T-helper 17 cell (primary cell): ENCODE measurements around the gene CNIH4. TPM values are rescaled to one million over a fixed set of nuclear protein-coding genes. Genes with fewer than 3 reads are reported as not detected.
A peak's percentile ranks its signal among the peaks of the same experiment; 100 is the strongest.

ENCODE experiments used
- ATAC-seq: fragments of 150-1000 bp; cut with Tn5 transposase; 2 replicates; pipeline ENCODE4 v1.10.0; 2021; ENCODE audit warnings: mild to moderate bottlenecking, moderate library complexity
- DNase-seq, 3 donors: peaks; one replicate each; pipeline versions ENCODE4 v3.0.0 to v3.0.0-alpha.2; 2020 to 2021
- H3K9me3 ChIP-seq: one replicate; pipeline ENCODE4 v1.7.0; 2013; ENCODE audit warnings: low read length, mild to moderate bottlenecking; ENCODE audit not compliant: control insufficient read depth, poor library complexity, severe bottlenecking
- H3K27ac Mint-ChIP-seq: one replicate; pipeline ENCODE4 v1.8.0; 2022; ENCODE audit warnings: mild to moderate bottlenecking, moderate library complexity, mixed read lengths
- H3K27me3 Mint-ChIP-seq: one replicate; pipeline ENCODE4 v1.8.0; 2022; ENCODE audit warnings: mixed read lengths
- H3K36me3 Mint-ChIP-seq: one replicate; pipeline ENCODE4 v1.8.0; 2022; ENCODE audit warnings: low read depth, mixed read lengths
- H3K4me1 Mint-ChIP-seq: one replicate; pipeline ENCODE4 v1.8.0; 2022; ENCODE audit warnings: mild to moderate bottlenecking, mixed read lengths
- H3K4me3 Mint-ChIP-seq: one replicate; pipeline ENCODE4 v1.8.0; 2022; ENCODE audit warnings: mild to moderate bottlenecking, moderate library complexity, mixed read lengths
- total RNA-seq, 4 donors: library from RNA in 2 of 4; stranded (reverse) in 2 of 4; gene quantifications; one replicate each; pipeline ENCODE4 v1.2.3 and lab custom pipeline; 2022 to 2026

Gene CNIH4
- total RNA-seq, 2 donors from 2014 or later, result 19.1 to 24.1 TPM

- DNase-seq (no peak), ATAC-seq (no peak)
- peak overlapping the region; percentile 95 for H3K27ac Mint-ChIP-seq
- H3K36me3 Mint-ChIP-seq, result peaks cover 8% of the 10 kb centered on the region
- H3K4me3 Mint-ChIP-seq, result peak overlapping the region; percentile 95
- H3K27me3 Mint-ChIP-seq, result no peaks in the 10 kb centered on the region
- peaks cover 43% of the 10 kb centered on the region for H3K4me1 Mint-ChIP-seq
- no peaks in the 10 kb centered on the region for H3K9me3 ChIP-seq
These were observed 1.6 kb downstream of the CNIH4 start for GRCh38 chr1:224358237-224358636.

- Mint-ChIP-seq H3K4me1 (peaks cover 47% of the 10 kb centered on the region), H3K27ac (no peak overlapping the region), H3K27me3 (no peaks in the 10 kb centered on the region), H3K36me3 (peaks cover 8% of the 10 kb centered on the region), H3K4me3 (peak overlapping the region; percentile 95)
- no peak for DNase-seq
- no peaks in the 10 kb centered on the region for H3K9me3 ChIP-seq
- no peak for ATAC-seq
These were observed 2.5 kb downstream of the CNIH4 start for GRCh38 chr1:224359207-224359606.

GRCh38 chr1:224368409-224368808 lies 11.7 kb downstream of the CNIH4 start:
- DNase-seq (no peak), ATAC-seq (no peak)
- H3K4me3 Mint-ChIP-seq, result no peak overlapping the region
- H3K4me1 Mint-ChIP-seq, result peaks cover 16% of the 10 kb centered on the region
- H3K27me3 Mint-ChIP-seq, result no peaks in the 10 kb centered on the region
- peaks cover 8% of the 10 kb centered on the region for H3K36me3 Mint-ChIP-seq
- no peaks in the 10 kb centered on the region for H3K9me3 ChIP-seq
- no peak overlapping the region for H3K27ac Mint-ChIP-seq

GRCh38 chr1:224373008-224373590 lies 16.4 kb downstream of the CNIH4 start:
- Mint-ChIP-seq H3K4me1 (peaks cover 33% of the 10 kb centered on the region), H3K27ac (peak overlapping the region; percentile 78), H3K4me3 (no peak overlapping the region), H3K36me3 (peaks cover 6% of the 10 kb centered on the region), H3K27me3 (no peaks in the 10 kb centered on the region)
- DNase-seq (no peak), ATAC-seq (no peak)
- H3K9me3 ChIP-seq, result no peaks in the 10 kb centered on the region

GRCh38 chr1:224375059-224375458 lies 18.4 kb downstream of the CNIH4 start:
- H3K9me3 ChIP-seq, result no peaks in the 10 kb centered on the region
- H3K4me1 Mint-ChIP-seq, result peaks cover 41% of the 10 kb centered on the region
- no peak for DNase-seq
- peaks cover 5% of the 10 kb centered on the region for H3K36me3 Mint-ChIP-seq
- peak overlapping the region; percentile 83 for H3K27ac Mint-ChIP-seq
- H3K4me3 Mint-ChIP-seq, result peak overlapping the region; percentile 21
- no peak for ATAC-seq
- H3K27me3 Mint-ChIP-seq, result no peaks in the 10 kb centered on the region

- H3K27ac Mint-ChIP-seq, result peak overlapping the region; percentile 77
- no peaks in the 10 kb centered on the region for H3K36me3 Mint-ChIP-seq
- H3K4me1 Mint-ChIP-seq, result peaks cover 57% of the 10 kb centered on the region
- peak overlapping the region; percentile 57 for H3K4me3 Mint-ChIP-seq
- H3K27me3 Mint-ChIP-seq, result no peaks in the 10 kb centered on the region
- no peak for DNase-seq
- no peaks in the 10 kb centered on the region for H3K9me3 ChIP-seq
- ATAC-seq, result no peak
These were observed 21.0 kb downstream of the CNIH4 start for GRCh38 chr1:224377676-224378006.

GRCh38 chr1:224378855-224379631 lies 22.4 kb downstream of the CNIH4 start:
- Mint-ChIP-seq H3K4me3 (peak overlapping the region; percentile 71), H3K27ac (peak overlapping the region; percentile 92), H3K27me3 (no peaks in the 10 kb centered on the region), H3K36me3 (peaks cover 3% of the 10 kb centered on the region), H3K4me1 (peaks cover 59% of the 10 kb centered on the region)
- H3K9me3 ChIP-seq, result no peaks in the 10 kb centered on the region
- no peak for DNase-seq
- no peak for ATAC-seq

GRCh38 chr1:224380003-224380402 lies 23.3 kb downstream of the CNIH4 start:
- Mint-ChIP-seq H3K27ac (peak overlapping the region; percentile 92), H3K36me3 (peaks cover 3% of the 10 kb centered on the region), H3K4me1 (peaks cover 53% of the 10 kb centered on the region), H3K27me3 (no peaks in the 10 kb centered on the region), H3K4me3 (peak overlapping the region; percentile 81)
- H3K9me3 ChIP-seq, result no peaks in the 10 kb centered on the region
- ATAC-seq, result peak; percentile 91
- peak in 1 of 3 donors; percentile 13 for DNase-seq

- no peak for ATAC-seq
- no peaks in the 10 kb centered on the region for H3K27me3 Mint-ChIP-seq
- DNase-seq, result no peak
These were observed 25.3 kb downstream of the CNIH4 start for GRCh38 chr1:224381880-224382548.

GRCh38 chr1:224383218-224383617 lies 26.5 kb downstream of the CNIH4 start:
- H3K4me3 Mint-ChIP-seq, result peak overlapping the region; percentile 25
- DNase-seq (no peak), ATAC-seq (no peak)
- peaks cover 3% of the 10 kb centered on the region for H3K36me3 Mint-ChIP-seq
- peaks cover 44% of the 10 kb centered on the region for H3K4me1 Mint-ChIP-seq
- H3K9me3 ChIP-seq, result no peaks in the 10 kb centered on the region
- H3K27me3 Mint-ChIP-seq, result no peaks in the 10 kb centered on the region
- H3K27ac Mint-ChIP-seq, result peak overlapping the region; percentile 92

More at GRCh38 chr1:224381880-224382548, 25.3 kb downstream of the CNIH4 start:
- peak overlapping the region; percentile 92 for H3K27ac Mint-ChIP-seq
- no peaks in the 10 kb centered on the region for H3K9me3 ChIP-seq
- peak overlapping the region; percentile 52 for H3K4me3 Mint-ChIP-seq
- H3K4me1 Mint-ChIP-seq, result peaks cover 46% of the 10 kb centered on the region
- H3K36me3 Mint-ChIP-seq, result peaks cover 3% of the 10 kb centered on the region

GRCh38 chr1:224387302-224387912 lies 30.7 kb downstream of the CNIH4 start:
- ATAC-seq (peak; percentile 87), DNase-seq (no peak)
- Mint-ChIP-seq H3K27me3 (no peaks in the 10 kb centered on the region), H3K27ac (peak overlapping the region; percentile 89), H3K36me3 (peaks cover 3% of the 10 kb centered on the region), H3K4me3 (peak overlapping the region; percentile 7), H3K4me1 (peaks cover 18% of the 10 kb centered on the region)
- H3K9me3 ChIP-seq, result no peaks in the 10 kb centered on the region

GRCh38 chr1:224387943-224388342 lies 31.3 kb downstream of the CNIH4 start:
- no peaks in the 10 kb centered on the region for H3K9me3 ChIP-seq
- H3K27ac Mint-ChIP-seq, result peak overlapping the region; percentile 89
- peak overlapping the region; percentile 56 for H3K4me3 Mint-ChIP-seq
- H3K4me1 Mint-ChIP-seq, result peaks cover 15% of the 10 kb centered on the region
- DNase-seq (no peak), ATAC-seq (no peak)
- peaks cover 3% of the 10 kb centered on the region for H3K36me3 Mint-ChIP-seq
- no peaks in the 10 kb centered on the region for H3K27me3 Mint-ChIP-seq

GRCh38 chr1:224390517-224390916 lies 33.8 kb downstream of the CNIH4 start:
- peak overlapping the region; percentile 70 for H3K27ac Mint-ChIP-seq
- H3K9me3 ChIP-seq, result no peaks in the 10 kb centered on the region
- no peaks in the 10 kb centered on the region for H3K36me3 Mint-ChIP-seq
- no peak overlapping the region for H3K4me3 Mint-ChIP-seq
- peaks cover 11% of the 10 kb centered on the region for H3K4me1 Mint-ChIP-seq
- ATAC-seq (no peak), DNase-seq (no peak)
- no peaks in the 10 kb centered on the region for H3K27me3 Mint-ChIP-seq
